ENCODE data around the gene TCIRG1. TPM values are rescaled to one million over a fixed set of nuclear protein-coding genes. Genes with fewer than 3 reads are reported as not detected.

The TCIRG1 gene
- total and polyA plus RNA-seq, 2 of the 13 experiments (the other 11 are each of a cell fraction or from before 2014, with no cell fraction given): 48.0 to 69.6 TPM

GRCh38 chr11:68040957-68041591, 2.2 kb downstream of the TCIRG1 start:
- WGBS (ENCODE audit: low lambda C conversion rate): 81% methylated on average over 11 of the region's 23 CpGs
- Histone ChIP-seq H4K20me1 (ENCODE audit: insufficient read depth, low read length) (no peaks in the 10 kb centered on the region), H3K9ac (ENCODE audit: insufficient read depth, low read depth, low read length) (peak overlapping the region; percentile 92), H3K4me1 (ENCODE audit: insufficient read depth, low read length) (peaks cover 30% of the 10 kb centered on the region), H3K27ac (ENCODE audit: extremely low read length, insufficient read depth, low read length) (peak overlapping the region; percentile 95), H3K4me2 (ENCODE audit: low read depth, low read length) (peak overlapping the region; percentile 99), H3K9me3 (ENCODE audit: low read length) (no peaks in the 10 kb centered on the region), H2AFZ (ENCODE audit: low read length) (no peak overlapping the region), H3K4me3 (replicated peaks in 1 of 3; ENCODE audit: insufficient read depth in 1 of 3, low read depth in 2 of 3, low read length in 3 of 3) (peak overlapping the region; percentile 76 to 84 (median 78); a peak in 5 of 6 replicates), H3K36me3 (replicated peaks in 1 of 2; ENCODE audit: control insufficient read depth in 1 of 2, insufficient read depth in 2 of 2, low read length in 2 of 2) (peaks cover 2 to 11% of the 10 kb centered on the region in 2 experiments; a peak in 3 of 5 replicates), H3K27me3 (ENCODE audit: control insufficient read depth in 1 of 2, insufficient read depth in 2 of 2, low read length in 2 of 2) (no peaks in the 10 kb centered on the region), H3K79me2 (ENCODE audit: insufficient read depth, low read length) (peaks cover 17% of the 10 kb centered on the region)
- intact Hi-C loops (cut with micrococcal nuclease; ENCODE audit: unreplicated experiment) (no loop called here), in situ Hi-C loops (cut with HindIII; ENCODE audit: extremely low pct_ligation_motif_present, low pct_unique_long_range_greater_than_20kb) (no loop called here)
- no TSS peak for BruUV-seq (replicated peaks)
- ChIA-PET CTCF (ENCODE audit: low intra/inter-chr PET ratio, low total read pairs) (no interaction called here), POLR2A (interaction anchor here (0.7 to 2.3 kb wide), 9 partner anchors 10 to 78 kb away, joined by 3 to 11 read pairs (median 5); partner anchors contain the start of genes ALDH3B1 and NDUFS8)
- FAIRE-seq: no peak
- no peak for ATAC-seq
- TF ChIP-seq TFDP2 (CRISPR knock-in tag; IDR thresholded peaks at IDR 0.05) (no peak), NONO (IDR thresholded peaks at IDR 0.05) (no peak), NONO (CRISPR knock-in tag; conservative IDR thresholded peaks at IDR 0.05) (0 out of 2 replicates have a peak, but pooled peaks have one; percentile 23), CBFB (CRISPR knock-in tag; IDR thresholded peaks at IDR 0.05) (no peak), HDAC1 (CRISPR knock-in tag; IDR thresholded peaks at IDR 0.05) (0 out of 2 replicates have a peak, but pooled peaks have one; percentile 0), TAF15 (IDR thresholded peaks at IDR 0.05; ENCODE audit: low read depth, low read length, poor library complexity, severe bottlenecking) (peak; percentile 5), RAD21 (CRISPR knock-in tag; IDR thresholded peaks at IDR 0.05) (no peak)
- DNase-seq (ENCODE audit: low spot score): no peak

All from HepG2 (cell line).